ENCODE measurements around the gene STK32B.

The STK32B gene

GRCh38 chr4:5467111-5467510 is 415.8 kb downstream of the STK32B start:
- no peak for DNase-seq (ENCODE audit: low read depth)
- TF ChIP-seq CTCF (conservative IDR thresholded peaks at IDR 0.05; ENCODE audit: control insufficient read depth, insufficient read depth, low read depth, low read length), result no peak
- H3K4me3 ChIP-seq (ENCODE audit: control insufficient read depth, low read depth, low read length), result no peak overlapping the region

GRCh38 chr4:5469151-5469775 is 418.0 kb downstream of the STK32B start:
- no peak for DNase-seq (ENCODE audit: low read depth)
- TF ChIP-seq CTCF (conservative IDR thresholded peaks at IDR 0.05; ENCODE audit: control insufficient read depth, insufficient read depth, low read depth, low read length), result no peak
- H3K4me3 ChIP-seq (ENCODE audit: control insufficient read depth, low read depth, low read length), result no peak overlapping the region

GRCh38 chr4:5469861-5470260 is 418.6 kb downstream of the STK32B start:
- no peak for DNase-seq (ENCODE audit: low read depth)
- no peak overlapping the region for H3K4me3 ChIP-seq (ENCODE audit: control insufficient read depth, low read depth, low read length)
- TF ChIP-seq CTCF (conservative IDR thresholded peaks at IDR 0.05; ENCODE audit: control insufficient read depth, insufficient read depth, low read depth, low read length), result no peak

- TF ChIP-seq CTCF (conservative IDR thresholded peaks at IDR 0.05; ENCODE audit: control insufficient read depth, insufficient read depth, low read depth, low read length), result no peak
- DNase-seq (ENCODE audit: low read depth), result no peak
- H3K4me3 ChIP-seq (ENCODE audit: control insufficient read depth, low read depth, low read length), result no peak overlapping the region
Measured at GRCh38 chr4:5470318-5471198, 419.3 kb downstream of the STK32B start.

- H3K4me3 ChIP-seq (ENCODE audit: control insufficient read depth, low read depth, low read length), result no peak overlapping the region
- no peak for TF ChIP-seq CTCF (conservative IDR thresholded peaks at IDR 0.05; ENCODE audit: control insufficient read depth, insufficient read depth, low read depth, low read length)
- no peak for DNase-seq (ENCODE audit: low read depth)
Measured at GRCh38 chr4:5471206-5471605, 419.9 kb downstream of the STK32B start.

GRCh38 chr4:5471691-5472090 is 420.4 kb downstream of the STK32B start:
- H3K4me3 ChIP-seq (ENCODE audit: control insufficient read depth, low read depth, low read length), result no peak overlapping the region
- no peak for TF ChIP-seq CTCF (conservative IDR thresholded peaks at IDR 0.05; ENCODE audit: control insufficient read depth, insufficient read depth, low read depth, low read length)
- DNase-seq (ENCODE audit: low read depth), result no peak

All from fibroblast of mammary gland (primary cell).